ENCODE data around the gene WNT9B. TPM values are rescaled to one million over a fixed set of nuclear protein-coding genes. Genes with fewer than 3 reads are reported as not detected.

WNT9B gene
- total and polyA plus RNA-seq, 9 of the 15 experiments (the other 6 are each of a cell fraction or from before 2014, with no cell fraction given): not detected

- peaks cover 13% of the 10 kb centered on the region for H4K20me1 ChIP-seq (replicated peaks; ENCODE audit: control insufficient read depth, insufficient read depth, low read length)
- no TSS peak for BruUV-seq (replicated peaks)
- no peaks in the 10 kb centered on the region for H3K79me2 ChIP-seq (ENCODE audit: control insufficient read depth, insufficient read depth, low read length)
- CTCF ChIA-PET (ENCODE audit: low intra/inter-chr PET ratio): no interaction called here
- intact Hi-C loops (cut with micrococcal nuclease): no loop called here
- no peak overlapping the region for H3K4me2 ChIP-seq (ENCODE audit: insufficient read depth, low read length)
- H2AFZ ChIP-seq (ENCODE audit: low read depth, low read length): no peak overlapping the region
- no peak for DNase-seq (ENCODE audit: extremely low read depth in 1 of 4, low spot score in 3 of 4)
- H3K9ac ChIP-seq (ENCODE audit: insufficient read depth in 1 of 2, low read depth in 2 of 2, low read length in 2 of 2): no peak overlapping the region
- in situ Hi-C loops (cut with MboI): no loop called here
- no peaks in the 10 kb centered on the region for H3K36me3 ChIP-seq (ENCODE audit: control insufficient read depth, insufficient read depth, low read length)
- H3K4me3 ChIP-seq: no peak overlapping the region
- FAIRE-seq: no peak
- no peak overlapping the region for H3K27ac ChIP-seq (ENCODE audit: extremely low read depth, low read depth, low read length)
- ATAC-seq: no peak
- 0 out of 2 replicates have a peak, but pooled peaks cover 2% of the 10 kb centered on the region for H3K9me3 ChIP-seq (replicated peaks; ENCODE audit: control insufficient read depth, insufficient read depth, low read depth, low read length)
- no peaks in the 10 kb centered on the region for H3K9me1 ChIP-seq (ENCODE audit: control insufficient read depth, insufficient read depth, low read length)
- no peak for TF ChIP-seq GABPB1 (CRISPR knock-in tag; IDR thresholded peaks at IDR 0.05)
- TF ChIP-seq MCM3 (IDR thresholded peaks at IDR 0.05): peak; percentile 48; the same call in 1 of the 2 replicates
- TF ChIP-seq, protein P1, sequence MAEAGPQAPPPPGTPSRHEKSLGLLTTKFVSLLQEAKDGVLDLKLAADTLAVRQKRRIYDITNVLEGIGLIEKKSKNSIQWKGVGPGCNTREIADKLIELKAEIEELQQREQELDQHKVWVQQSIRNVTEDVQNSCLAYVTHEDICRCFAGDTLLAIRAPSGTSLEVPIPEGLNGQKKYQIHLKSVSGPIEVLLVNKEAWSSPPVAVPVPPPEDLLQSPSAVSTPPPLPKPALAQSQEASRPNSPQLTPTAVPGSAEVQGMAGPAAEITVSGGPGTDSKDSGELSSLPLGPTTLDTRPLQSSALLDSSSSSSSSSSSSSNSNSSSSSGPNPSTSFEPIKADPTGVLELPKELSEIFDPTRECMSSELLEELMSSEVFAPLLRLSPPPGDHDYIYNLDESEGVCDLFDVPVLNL (CRISPR knock-in tag; IDR thresholded peaks at IDR 0.05; ENCODE audit: low read depth): no peak
- H3K4me1 ChIP-seq (replicated peaks in 1 of 2; ENCODE audit: control insufficient read depth in 2 of 2, insufficient read depth in 2 of 2, low read length in 2 of 2): peaks cover 2 to 6% of the 10 kb centered on the region in 2 experiments; a peak in 2 of 5 replicates
- POLR2A ChIA-PET: no interaction called here
- peaks cover 20 to 59% of the 10 kb centered on the region in 2 experiments for H3K27me3 ChIP-seq (ENCODE audit: control insufficient read depth in 2 of 2, insufficient read depth in 2 of 2, low read length in 2 of 2)
- WGBS (ENCODE audit: insufficient coverage, low coverage, missing lambda C conversion rate): 6% methylated on average over 8 of the region's 8 CpGs
Measured at GRCh38 chr17:46866325-46866724, 14.9 kb downstream of the WNT9B start.

DNA sequence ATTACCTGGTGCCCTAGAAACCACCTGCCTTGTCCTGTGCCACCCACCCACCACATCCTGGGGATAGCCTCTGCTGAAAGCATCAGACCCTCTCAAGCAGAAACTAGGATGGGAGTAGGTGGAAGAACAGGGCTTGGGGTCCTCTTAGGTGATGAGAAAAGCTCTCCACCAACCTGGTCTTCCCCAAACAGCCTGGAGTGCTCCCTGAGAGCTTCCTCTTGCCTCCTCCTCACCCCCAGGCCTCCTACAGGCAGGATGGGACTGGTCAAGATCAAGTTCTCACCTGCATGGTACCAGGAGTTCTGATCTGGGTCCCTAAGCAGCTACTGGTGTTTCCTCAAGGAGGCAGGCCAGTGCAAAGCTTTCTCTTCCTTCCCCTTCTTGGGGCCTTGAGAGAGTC is 15.4 kb downstream of the WNT9B start:
- Histone ChIP-seq H3K9me3 (replicated peaks; ENCODE audit: control insufficient read depth, insufficient read depth, low read depth, low read length) (0 out of 2 replicates have a peak, but pooled peaks cover 2% of the 10 kb centered on the region), H4K20me1 (replicated peaks; ENCODE audit: control insufficient read depth, insufficient read depth, low read length) (peaks cover 13% of the 10 kb centered on the region), H3K79me2 (ENCODE audit: control insufficient read depth, insufficient read depth, low read length) (no peaks in the 10 kb centered on the region), H3K9me1 (ENCODE audit: control insufficient read depth, insufficient read depth, low read length) (no peaks in the 10 kb centered on the region), H3K4me3 (no peak overlapping the region), H3K4me1 (replicated peaks in 1 of 2; ENCODE audit: control insufficient read depth in 2 of 2, insufficient read depth in 2 of 2, low read length in 2 of 2) (peaks cover 2 to 6% of the 10 kb centered on the region in 2 experiments; a peak in 2 of 5 replicates), H3K4me2 (ENCODE audit: insufficient read depth, low read length) (no peak overlapping the region), H3K36me3 (ENCODE audit: control insufficient read depth, insufficient read depth, low read length) (no peaks in the 10 kb centered on the region), H3K27ac (ENCODE audit: extremely low read depth, low read depth, low read length) (no peak overlapping the region), H2AFZ (ENCODE audit: low read depth, low read length) (no peak overlapping the region), H3K9ac (ENCODE audit: insufficient read depth in 1 of 2, low read depth in 2 of 2, low read length in 2 of 2) (no peak overlapping the region), H3K27me3 (ENCODE audit: control insufficient read depth in 2 of 2, insufficient read depth in 2 of 2, low read length in 2 of 2) (peaks cover 23 to 64% of the 10 kb centered on the region in 2 experiments)
- ChIA-PET POLR2A (no interaction called here), CTCF (ENCODE audit: low intra/inter-chr PET ratio) (no interaction called here)
- BruUV-seq (replicated peaks): no TSS peak
- FAIRE-seq: no peak
- in situ Hi-C loops (cut with MboI): no loop called here
- ATAC-seq: no peak
- intact Hi-C loops (cut with micrococcal nuclease): no loop called here
- DNase-seq (ENCODE audit: extremely low read depth in 1 of 4, low spot score in 3 of 4): no peak
- TF ChIP-seq, protein P2, sequence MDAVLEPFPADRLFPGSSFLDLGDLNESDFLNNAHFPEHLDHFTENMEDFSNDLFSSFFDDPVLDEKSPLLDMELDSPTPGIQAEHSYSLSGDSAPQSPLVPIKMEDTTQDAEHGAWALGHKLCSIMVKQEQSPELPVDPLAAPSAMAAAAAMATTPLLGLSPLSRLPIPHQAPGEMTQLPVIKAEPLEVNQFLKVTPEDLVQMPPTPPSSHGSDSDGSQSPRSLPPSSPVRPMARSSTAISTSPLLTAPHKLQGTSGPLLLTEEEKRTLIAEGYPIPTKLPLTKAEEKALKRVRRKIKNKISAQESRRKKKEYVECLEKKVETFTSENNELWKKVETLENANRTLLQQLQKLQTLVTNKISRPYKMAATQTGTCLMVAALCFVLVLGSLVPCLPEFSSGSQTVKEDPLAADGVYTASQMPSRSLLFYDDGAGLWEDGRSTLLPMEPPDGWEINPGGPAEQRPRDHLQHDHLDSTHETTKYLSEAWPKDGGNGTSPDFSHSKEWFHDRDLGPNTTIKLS (IDR thresholded peaks at IDR 0.05; ENCODE audit: borderline replicate concordance, low read depth): no peak
- TF ChIP-seq ARID4B (CRISPR knock-in tag; IDR thresholded peaks at IDR 0.05) (no peak), ZNF263 (CRISPR knock-in tag; IDR thresholded peaks at IDR 0.05; ENCODE audit: borderline replicate concordance) (peak; percentile 72), CEBPB (tag; IDR thresholded peaks at IDR 0.05) (no peak), ZNF134 (CRISPR knock-in tag; conservative IDR thresholded peaks at IDR 0.05) (no peak), NONO (IDR thresholded peaks at IDR 0.05; ENCODE audit: low read depth in 2 of 2, low read length in 1 of 2) (no peak)

Data from K562 (cell line).